Panc1 (cell line): ENCODE results near the gene SERPINC1. TPM values are rescaled to one million over a fixed set of nuclear protein-coding genes. Genes with fewer than 3 reads are reported as not detected.
A peak's percentile ranks its signal among the peaks of the same experiment; 100 is the strongest.
"Not testable (repeated sequence)": the region's sequence is repeated elsewhere in the genome, so short reads cannot be mapped to it uniquely, and the experiment has no call there.

ENCODE experiments used
- ATAC-seq: fragments of 200-7000 bp; cut with Tn5 transposase; 2 replicates; pipeline ENCODE4 v1.9.1; 2020; ENCODE audit warnings: mild to moderate bottlenecking, moderate library complexity
- BruUV-seq: library from RNA; stranded (reverse); fragments of 400-500 nt; replicated peaks from 2 replicates; lab custom pipeline; 2021; lab: Mats Ljungman, UMichigan
- CTCF ChIA-PET: fragments of 300-600 bp; sonication (Branson Sonifier 250); formaldehyde crosslinking; loops from one replicate; lab custom pipeline; 2022; ENCODE audit warnings: antibody characterized with exemption; lab: Charles Lee
- POLR2A ChIA-PET: fragments of 300-600 bp; sonication (Branson Sonifier 250); formaldehyde crosslinking; loops from one replicate; lab custom pipeline; 2022; ENCODE audit warnings: antibody characterized with exemption; lab: Charles Lee
- DNase-seq: peaks from one replicate; pipeline ENCODE4 v3.0.0-alpha.2; 2010; ENCODE audit warnings: low read depth, low spot score
- H3K27ac ChIP-seq: 2 replicates; pipeline ENCODE4 v1.5.1; 2011; ENCODE audit warnings: mild to moderate bottlenecking, low read length, inconsistent platforms
- H3K27me3 ChIP-seq: fragments of 200-500 bp; sonication (Bioruptor generic); 2 replicates; pipeline ENCODE4 v1.6.0; 2014; ENCODE audit warnings: low read length, inconsistent platforms; ENCODE audit not compliant: control insufficient read depth, insufficient read depth
- H3K36me3 ChIP-seq: fragments of 200-500 bp; sonication (Bioruptor generic); 2 replicates; pipeline ENCODE4 v1.5.1; 2014; ENCODE audit warnings: inconsistent platforms, mild to moderate bottlenecking, low read length, moderate library complexity; ENCODE audit not compliant: control insufficient read depth, insufficient read depth
- H3K4me1 ChIP-seq: 2 replicates; pipeline ENCODE4 v1.5.1; 2011; ENCODE audit warnings: inconsistent platforms, mild to moderate bottlenecking, low read length, moderate library complexity; ENCODE audit not compliant: control insufficient read depth, insufficient read depth
- H3K4me3 ChIP-seq, 2 experiments: 2 replicates each; pipeline ENCODE4 v1.5.1; 2011 to 2012; ENCODE audit warnings: low read depth in 2 of 2, low read length in 2 of 2, mild to moderate bottlenecking in 2 of 2, inconsistent platforms in 1 of 2, moderate library complexity in 1 of 2
- H3K9me3 ChIP-seq: fragments of 200-500 bp; sonication (Bioruptor generic); 2 replicates; pipeline ENCODE4 v1.5.1; 2014; ENCODE audit warnings: low read depth, mild to moderate bottlenecking, inconsistent platforms, low read length, moderate library complexity; ENCODE audit not compliant: control insufficient read depth, insufficient read depth
- POLR2AphosphoS5 ChIP-seq: IDR thresholded peaks from 2 replicates; pipeline ENCODE4 v1.6.1; 2012; ENCODE audit warnings: mild to moderate bottlenecking, low read depth, low read length, moderate library complexity
- SIN3A ChIP-seq: IDR thresholded peaks from 2 replicates; pipeline ENCODE4 v1.6.1; 2012; ENCODE audit warnings: low read depth, mild to moderate bottlenecking, low read length, moderate library complexity, borderline replicate concordance; ENCODE audit not compliant: insufficient read depth
- TCF7L2 ChIP-seq: IDR thresholded peaks from 2 replicates; pipeline ENCODE4 v1.6.1; 2011; ENCODE audit warnings: mild to moderate bottlenecking, low read depth, low read length, inconsistent platforms
- in situ Hi-C: cut with HindIII; loops from 2 replicates; pipeline ENCODE4 v1.10.0; 2016; ENCODE audit warnings: low sequenced_read_pairs, low pct_unique_long_range_greater_than_20kb
- intact Hi-C: fragments of 100-400 bp; cut with micrococcal nuclease; formaldehyde crosslinking; loops from one replicate; pipeline ENCODE4 v1.10.0; 2022; ENCODE audit not compliant: unreplicated experiment
- total RNA-seq: library from RNA; stranded (reverse); gene quantifications from one replicate; pipeline ENCODE4 v1.2.1, GENCODE V29; 2021; ENCODE audit not compliant: unreplicated experiment
- TF ChIP-seq, protein P1 (sequence below): fragments of 450-650 bp; IDR thresholded peaks from 2 replicates; pipeline ENCODE4 v1.5.1; 2017; ENCODE audit warnings: mild to moderate bottlenecking
- TF ChIP-seq, protein P2 (sequence below), 2 experiments: IDR thresholded peaks; 2 replicates each; pipeline ENCODE4 v1.6.1; 2011 to 2012; ENCODE audit warnings: low read depth in 2 of 2, control low read depth in 1 of 2, low read length in 1 of 2, mild to moderate bottlenecking in 1 of 2, moderate library complexity in 1 of 2; ENCODE audit not compliant: insufficient read depth in 1 of 2

The SERPINC1 gene
- total RNA-seq, 1 experiment from 2014 or later = 0.64 TPM

DNA sequence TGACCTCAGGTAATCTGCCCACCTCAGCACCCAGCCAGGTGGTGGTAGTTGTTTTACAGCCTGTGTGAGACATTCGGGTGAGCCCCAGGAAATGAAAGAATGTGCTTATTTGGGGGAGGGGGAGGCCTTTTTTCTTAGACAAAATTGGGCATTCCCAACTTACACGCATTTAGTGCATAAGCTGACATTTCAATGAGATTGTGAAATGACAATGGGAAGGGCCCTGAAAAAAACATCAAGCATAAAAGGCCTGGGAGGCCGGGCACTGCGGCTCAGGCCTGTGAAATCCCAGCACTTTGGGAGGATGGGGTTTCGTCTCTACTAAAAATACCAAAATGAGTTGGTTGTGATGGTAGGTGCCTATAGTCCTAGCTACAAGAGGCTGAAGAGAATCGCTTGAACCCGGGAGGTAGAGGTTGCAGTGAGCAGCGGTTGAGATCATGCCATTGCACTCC, 54.3 kb downstream of the SERPINC1 start:
- TF ChIP-seq, protein P1, sequence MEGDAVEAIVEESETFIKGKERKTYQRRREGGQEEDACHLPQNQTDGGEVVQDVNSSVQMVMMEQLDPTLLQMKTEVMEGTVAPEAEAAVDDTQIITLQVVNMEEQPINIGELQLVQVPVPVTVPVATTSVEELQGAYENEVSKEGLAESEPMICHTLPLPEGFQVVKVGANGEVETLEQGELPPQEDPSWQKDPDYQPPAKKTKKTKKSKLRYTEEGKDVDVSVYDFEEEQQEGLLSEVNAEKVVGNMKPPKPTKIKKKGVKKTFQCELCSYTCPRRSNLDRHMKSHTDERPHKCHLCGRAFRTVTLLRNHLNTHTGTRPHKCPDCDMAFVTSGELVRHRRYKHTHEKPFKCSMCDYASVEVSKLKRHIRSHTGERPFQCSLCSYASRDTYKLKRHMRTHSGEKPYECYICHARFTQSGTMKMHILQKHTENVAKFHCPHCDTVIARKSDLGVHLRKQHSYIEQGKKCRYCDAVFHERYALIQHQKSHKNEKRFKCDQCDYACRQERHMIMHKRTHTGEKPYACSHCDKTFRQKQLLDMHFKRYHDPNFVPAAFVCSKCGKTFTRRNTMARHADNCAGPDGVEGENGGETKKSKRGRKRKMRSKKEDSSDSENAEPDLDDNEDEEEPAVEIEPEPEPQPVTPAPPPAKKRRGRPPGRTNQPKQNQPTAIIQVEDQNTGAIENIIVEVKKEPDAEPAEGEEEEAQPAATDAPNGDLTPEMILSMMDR = no peak
- TF ChIP-seq, protein P2, sequence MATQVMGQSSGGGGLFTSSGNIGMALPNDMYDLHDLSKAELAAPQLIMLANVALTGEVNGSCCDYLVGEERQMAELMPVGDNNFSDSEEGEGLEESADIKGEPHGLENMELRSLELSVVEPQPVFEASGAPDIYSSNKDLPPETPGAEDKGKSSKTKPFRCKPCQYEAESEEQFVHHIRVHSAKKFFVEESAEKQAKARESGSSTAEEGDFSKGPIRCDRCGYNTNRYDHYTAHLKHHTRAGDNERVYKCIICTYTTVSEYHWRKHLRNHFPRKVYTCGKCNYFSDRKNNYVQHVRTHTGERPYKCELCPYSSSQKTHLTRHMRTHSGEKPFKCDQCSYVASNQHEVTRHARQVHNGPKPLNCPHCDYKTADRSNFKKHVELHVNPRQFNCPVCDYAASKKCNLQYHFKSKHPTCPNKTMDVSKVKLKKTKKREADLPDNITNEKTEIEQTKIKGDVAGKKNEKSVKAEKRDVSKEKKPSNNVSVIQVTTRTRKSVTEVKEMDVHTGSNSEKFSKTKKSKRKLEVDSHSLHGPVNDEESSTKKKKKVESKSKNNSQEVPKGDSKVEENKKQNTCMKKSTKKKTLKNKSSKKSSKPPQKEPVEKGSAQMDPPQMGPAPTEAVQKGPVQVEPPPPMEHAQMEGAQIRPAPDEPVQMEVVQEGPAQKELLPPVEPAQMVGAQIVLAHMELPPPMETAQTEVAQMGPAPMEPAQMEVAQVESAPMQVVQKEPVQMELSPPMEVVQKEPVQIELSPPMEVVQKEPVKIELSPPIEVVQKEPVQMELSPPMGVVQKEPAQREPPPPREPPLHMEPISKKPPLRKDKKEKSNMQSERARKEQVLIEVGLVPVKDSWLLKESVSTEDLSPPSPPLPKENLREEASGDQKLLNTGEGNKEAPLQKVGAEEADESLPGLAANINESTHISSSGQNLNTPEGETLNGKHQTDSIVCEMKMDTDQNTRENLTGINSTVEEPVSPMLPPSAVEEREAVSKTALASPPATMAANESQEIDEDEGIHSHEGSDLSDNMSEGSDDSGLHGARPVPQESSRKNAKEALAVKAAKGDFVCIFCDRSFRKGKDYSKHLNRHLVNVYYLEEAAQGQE (IDR thresholded peaks at IDR 0.05; ENCODE audit: insufficient read depth in 1 of 2, low read depth in 2 of 2, low read length in 1 of 2) = no peak
- TF ChIP-seq SIN3A (no peak), TCF7L2 (no peak), POLR2AphosphoS5 (no peak)
- peak; percentile 20 for ATAC-seq
- peaks cover 46% of the 10 kb centered on the region for H3K36me3 ChIP-seq
- no peak for DNase-seq
- ChIA-PET POLR2A (interaction anchor here (0.6 kb wide), 1 partner anchor 36 kb away, joined by 7 read pairs; no protein-coding TSS in a partner anchor), CTCF (no interaction called here)
- no TSS peak for BruUV-seq
- H3K4me3 ChIP-seq = no peak overlapping the region
- in situ Hi-C loops = no loop called here
- intact Hi-C loops = no loop called here
- no peaks in the 10 kb centered on the region for H3K27me3 ChIP-seq
- H3K4me1 ChIP-seq = peaks cover 26% of the 10 kb centered on the region
- H3K9me3 ChIP-seq = no peaks in the 10 kb centered on the region
- H3K27ac ChIP-seq = no peak overlapping the region

DNA sequence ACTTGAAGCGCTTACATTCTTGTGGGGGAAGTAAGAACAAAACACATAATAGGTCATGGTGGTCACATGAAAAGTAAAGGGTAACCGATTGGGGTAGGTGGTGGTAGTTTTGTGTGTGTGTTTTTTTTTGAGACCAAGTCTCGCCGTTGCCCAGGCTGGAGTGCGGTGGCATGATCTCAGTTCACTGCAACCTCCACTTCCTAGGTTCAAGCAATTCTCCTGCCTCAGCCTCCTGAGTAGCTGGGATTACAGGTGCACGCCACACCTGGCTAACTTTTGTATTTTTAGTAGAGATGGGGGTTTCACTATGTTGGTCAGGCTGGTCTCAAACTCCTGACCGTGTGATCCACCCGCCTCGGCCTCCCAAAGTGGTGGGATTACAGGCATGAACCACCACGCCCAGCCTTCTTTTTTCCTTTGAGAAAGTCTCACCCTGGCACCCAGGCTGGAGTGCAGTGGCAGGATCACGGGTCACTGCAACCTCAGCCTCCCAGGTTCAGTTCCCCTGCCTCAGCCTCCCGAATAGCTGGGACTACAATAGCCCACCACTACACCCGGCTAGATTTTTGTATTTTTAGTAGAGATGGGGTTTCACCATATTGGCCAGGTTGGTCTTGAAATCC, 54.9 kb downstream of the SERPINC1 start:
- BruUV-seq, POLR2A ChIA-PET, intact Hi-C loops: not testable (repeated sequence)

GRCh38 chr1:173861731-173862145, 55.4 kb downstream of the SERPINC1 start:
- ATAC-seq (peak; percentile 55), DNase-seq (no peak)
- Histone ChIP-seq H3K4me1 (peaks cover 26% of the 10 kb centered on the region), H3K4me3 (no peak overlapping the region), H3K9me3 (no peaks in the 10 kb centered on the region), H3K36me3 (peaks cover 46% of the 10 kb centered on the region), H3K27ac (no peak overlapping the region), H3K27me3 (no peaks in the 10 kb centered on the region)
- CTCF ChIA-PET = no interaction called here
- no peak for TF ChIP-seq TCF7L2
- TF ChIP-seq POLR2AphosphoS5 = peak; percentile 48; the same call in 1 of the 2 replicates
- BruUV-seq = no TSS peak
- POLR2A ChIA-PET = interaction anchor here (0.6 kb wide), 1 partner anchor 302 kb away, joined by 4 read pairs; no protein-coding TSS in a partner anchor
- intact Hi-C loops (no loop called here), in situ Hi-C loops (no loop called here)

More for the DNA sequence above, 54.9 kb downstream of the SERPINC1 start:
- in situ Hi-C loops, H3K27me3 ChIP-seq, DNase-seq, CTCF ChIA-PET, H3K9me3 ChIP-seq, H3K27ac ChIP-seq, H3K4me3 ChIP-seq: not testable (repeated sequence)
- ATAC-seq = peak; percentile 55
- peak; percentile 81 for TF ChIP-seq POLR2AphosphoS5
- Histone ChIP-seq H3K36me3 (peaks cover 47% of the 10 kb centered on the region), H3K4me1 (peaks cover 26% of the 10 kb centered on the region)
